ENCODE measurements around the gene CDA. TPM values are rescaled to one million over a fixed set of nuclear protein-coding genes. Genes with fewer than 3 reads are reported as not detected.

Gene CDA
- total RNA-seq, 1 experiment from 2014 or later, result 6.5 TPM

DNA sequence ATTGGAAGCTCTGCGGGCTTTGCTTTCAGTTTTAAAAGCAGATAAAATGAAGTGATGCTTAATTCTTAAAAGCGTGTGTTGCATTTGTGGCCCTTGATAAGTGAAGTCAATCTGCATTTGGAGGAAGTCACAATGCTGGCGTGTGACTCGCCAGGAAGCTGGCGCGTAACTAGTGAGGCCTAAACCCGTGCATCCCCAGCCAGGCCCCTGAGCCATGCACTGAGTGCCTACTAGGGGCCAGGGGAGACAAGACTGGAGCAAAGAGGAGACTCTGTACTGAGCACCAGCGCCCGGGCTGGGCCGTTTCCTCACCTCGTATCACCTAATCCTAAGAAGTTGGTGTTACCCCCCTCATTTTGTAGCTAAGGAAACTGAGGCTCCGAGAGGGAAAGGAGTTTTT lies 76.8 kb downstream of the CDA start:
- no peak overlapping the region; a peak in 1 of 5 replicates for H3K4me3 Mint-ChIP-seq
- Histone ChIP-seq H2BK120ac (ENCODE audit: low read depth, low read length, poor library complexity, severe bottlenecking) (no peak overlapping the region), H3K79me2 (ENCODE audit: insufficient read depth, low read length) (peaks cover 3% of the 10 kb centered on the region; the same call in 1 of the 2 replicates), H3K4me1 (ENCODE audit: insufficient read depth, low read length) (peaks cover 2% of the 10 kb centered on the region; the same call in 1 of the 2 replicates), H3T11ph (ENCODE audit: low read length) (no peak overlapping the region), H2BK15ac (ENCODE audit: low read depth, low read length) (no peak overlapping the region), H3K18ac (ENCODE audit: insufficient read length, low read depth, low read length) (no peak overlapping the region), H4K8ac (replicated peaks; ENCODE audit: insufficient read length, low read depth, low read length) (no peak overlapping the region), H3K23me2 (ENCODE audit: insufficient read length, low read depth, low read length, poor library complexity, severe bottlenecking) (peaks cover under 1% of the 10 kb centered on the region), H3K56ac (ENCODE audit: insufficient read length, low read depth, low read length) (no peak overlapping the region), H2AK5ac (ENCODE audit: insufficient read length, low read length) (no peak overlapping the region), H2AFZ (ENCODE audit: low read length) (no peak overlapping the region), H3K27ac (ENCODE audit: insufficient read length, low read depth, low read length) (no peak overlapping the region), H3K4me2 (ENCODE audit: insufficient read depth, insufficient read length, low read length) (no peak overlapping the region), H2BK20ac (ENCODE audit: low read depth, low read length, poor library complexity, severe bottlenecking) (no peak overlapping the region), H4K20me1 (ENCODE audit: control insufficient read depth, insufficient read depth, insufficient read length) (no peaks in the 10 kb centered on the region), H2BK12ac (ENCODE audit: insufficient read length, low read depth, low read length) (no peak overlapping the region), H3K9ac (ENCODE audit: extremely low read depth, insufficient read length, low read length) (no peak overlapping the region), H2BK5ac (ENCODE audit: insufficient read length, low read length) (no peak overlapping the region), H3K14ac (ENCODE audit: insufficient read depth, low read length) (no peak overlapping the region), H3K27me3 (ENCODE audit: insufficient read depth, low read length) (no peaks in the 10 kb centered on the region), H3K79me1 (ENCODE audit: insufficient read depth, low read depth, low read length, poor library complexity, severe bottlenecking) (no peaks in the 10 kb centered on the region), H3K23ac (ENCODE audit: insufficient read length, low read depth, low read length) (no peak overlapping the region), H3K9me3 (ENCODE audit: control insufficient read depth, low read depth, low read length) (no peaks in the 10 kb centered on the region), H4K91ac (ENCODE audit: insufficient read length, low read depth, low read length) (no peak overlapping the region), H4K5ac (ENCODE audit: insufficient read length, low read depth, low read length) (no peak overlapping the region), H3K4ac (ENCODE audit: low read depth, low read length) (no peak overlapping the region)
- H3K27ac Mint-ChIP-seq, result no peak overlapping the region; a peak in 1 of 7 replicates
- H3K4me1 Mint-ChIP-seq, result peaks cover 9 to 10% of the 10 kb centered on the region in 2 experiments
- H3K9me3 Mint-ChIP-seq, result peaks cover 0 to 2% of the 10 kb centered on the region in 2 experiments; a peak in 1 of 5 replicates
- H3K27me3 Mint-ChIP-seq (ENCODE audit: low read depth), result no peaks in the 10 kb centered on the region
- no peak for DNase-seq
- peaks cover 4 to 8% (median 4%) of the 10 kb centered on the region in 3 experiments; a peak in 5 of 7 replicates for H3K36me3 Mint-ChIP-seq (ENCODE audit: insufficient read depth in 1 of 3, low read depth in 3 of 3)
- TF ChIP-seq CTCF (conservative IDR thresholded peaks at IDR 0.05), result no peak
- no CpG with 5 or more reads among the region's 12 CpGs for WGBS (ENCODE audit: extremely low coverage, insufficient read length, low lambda C conversion rate)

Data from H9 (cell line).